ENCODE measurements around the gene OXSR1. TPM values are rescaled to one million over a fixed set of nuclear protein-coding genes. Genes with fewer than 3 reads are reported as not detected.

OXSR1 gene
- total RNA-seq, 4 donors from 2014 or later = 12.9 to 45.6 (median 39.5) TPM

DNA sequence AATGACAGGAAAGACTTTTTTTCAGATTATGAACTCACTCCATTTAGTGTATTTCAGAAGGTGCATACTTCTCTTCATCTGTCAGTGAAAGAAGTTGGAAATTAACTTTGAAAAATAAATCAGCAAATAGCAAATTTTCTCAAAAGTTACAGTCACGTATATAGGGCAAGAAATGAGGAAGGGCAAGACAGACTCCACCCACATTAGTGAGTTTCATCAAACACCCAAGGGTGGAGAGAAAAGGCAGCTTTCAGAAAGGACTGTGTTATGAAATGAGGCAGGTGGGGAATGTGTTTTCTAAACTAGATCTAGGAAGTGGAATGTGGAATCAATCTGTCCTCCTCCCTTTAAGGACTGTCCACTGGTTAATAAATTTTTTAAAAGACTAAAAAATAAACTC is 103.2 kb downstream of the OXSR1 start:
- no peak for DNase-seq
- Histone ChIP-seq H3K27me3 (no peaks in the 10 kb centered on the region), H3K4me3 (no peak overlapping the region), H3K36me3 (no peaks in the 10 kb centered on the region), H3K4me1 (no peaks in the 10 kb centered on the region), H3K27ac (no peak overlapping the region), H3K9me3 (no peaks in the 10 kb centered on the region)
- TF ChIP-seq, protein P1, sequence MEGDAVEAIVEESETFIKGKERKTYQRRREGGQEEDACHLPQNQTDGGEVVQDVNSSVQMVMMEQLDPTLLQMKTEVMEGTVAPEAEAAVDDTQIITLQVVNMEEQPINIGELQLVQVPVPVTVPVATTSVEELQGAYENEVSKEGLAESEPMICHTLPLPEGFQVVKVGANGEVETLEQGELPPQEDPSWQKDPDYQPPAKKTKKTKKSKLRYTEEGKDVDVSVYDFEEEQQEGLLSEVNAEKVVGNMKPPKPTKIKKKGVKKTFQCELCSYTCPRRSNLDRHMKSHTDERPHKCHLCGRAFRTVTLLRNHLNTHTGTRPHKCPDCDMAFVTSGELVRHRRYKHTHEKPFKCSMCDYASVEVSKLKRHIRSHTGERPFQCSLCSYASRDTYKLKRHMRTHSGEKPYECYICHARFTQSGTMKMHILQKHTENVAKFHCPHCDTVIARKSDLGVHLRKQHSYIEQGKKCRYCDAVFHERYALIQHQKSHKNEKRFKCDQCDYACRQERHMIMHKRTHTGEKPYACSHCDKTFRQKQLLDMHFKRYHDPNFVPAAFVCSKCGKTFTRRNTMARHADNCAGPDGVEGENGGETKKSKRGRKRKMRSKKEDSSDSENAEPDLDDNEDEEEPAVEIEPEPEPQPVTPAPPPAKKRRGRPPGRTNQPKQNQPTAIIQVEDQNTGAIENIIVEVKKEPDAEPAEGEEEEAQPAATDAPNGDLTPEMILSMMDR (IDR thresholded peaks at IDR 0.05) = no peak
- no peak for TF ChIP-seq POLR2A (IDR thresholded peaks at IDR 0.05)
- intact Hi-C loops (cut with DNase I; ENCODE audit: low total_unique reads) = no loop called here

DNA sequence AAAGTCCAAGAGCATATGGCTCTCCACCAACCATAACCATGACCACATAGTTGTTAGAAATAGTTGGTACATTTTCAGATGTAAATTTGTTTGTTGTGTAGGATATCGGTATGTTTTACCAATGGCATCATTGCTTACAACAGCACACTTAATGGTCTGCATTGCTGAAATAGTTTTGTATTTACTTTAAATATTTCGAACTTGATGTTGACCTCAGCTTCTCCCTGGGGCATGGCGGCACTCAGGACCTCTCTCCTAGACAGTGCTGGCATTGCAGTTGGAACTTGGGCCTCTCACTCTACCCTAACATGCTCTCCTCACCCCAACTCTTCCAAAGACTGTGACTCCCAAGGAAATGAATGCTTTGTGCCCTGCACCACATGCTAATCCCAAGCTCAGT is 105.3 kb downstream of the OXSR1 start:
- H3K36me3 ChIP-seq = no peaks in the 10 kb centered on the region
- no peak for DNase-seq
- TF ChIP-seq POLR2A (IDR thresholded peaks at IDR 0.05) = no peak
- TF ChIP-seq, protein P1 (IDR thresholded peaks at IDR 0.05) = no peak
- intact Hi-C loops (cut with DNase I; ENCODE audit: low total_unique reads) = no loop called here
- no peaks in the 10 kb centered on the region for H3K27me3 ChIP-seq
- no peak overlapping the region for H3K4me3 ChIP-seq
- no peaks in the 10 kb centered on the region for H3K4me1 ChIP-seq
- no peak overlapping the region for H3K27ac ChIP-seq
- H3K9me3 ChIP-seq = no peaks in the 10 kb centered on the region

DNA sequence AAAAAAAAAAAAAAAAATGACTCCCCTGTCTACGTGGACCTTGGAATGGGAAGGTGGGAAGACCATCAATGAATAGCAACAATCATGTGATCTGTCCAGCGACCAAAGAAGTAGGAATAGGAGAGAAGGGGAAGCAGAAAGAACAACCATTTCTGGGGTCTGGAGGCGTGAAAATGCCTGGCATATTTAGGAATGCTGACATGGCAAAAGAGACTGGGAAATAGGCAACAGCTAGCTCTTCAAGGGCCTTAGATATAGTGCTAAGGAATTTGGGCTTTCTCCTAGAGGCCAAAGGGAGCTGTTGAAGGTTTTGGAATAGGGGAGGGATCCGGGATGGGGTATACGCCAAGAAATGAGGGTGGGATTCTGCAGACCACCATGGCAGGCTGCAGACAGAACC is 106.2 kb downstream of the OXSR1 start:
- Histone ChIP-seq H3K27me3 (no peaks in the 10 kb centered on the region), H3K36me3 (no peaks in the 10 kb centered on the region), H3K9me3 (no peaks in the 10 kb centered on the region), H3K27ac (no peak overlapping the region), H3K4me1 (no peaks in the 10 kb centered on the region), H3K4me3 (no peak overlapping the region)
- TF ChIP-seq, protein P1 (IDR thresholded peaks at IDR 0.05) = no peak
- no peak for TF ChIP-seq POLR2A (IDR thresholded peaks at IDR 0.05)
- intact Hi-C loops (cut with DNase I; ENCODE audit: low total_unique reads) = no loop called here
- DNase-seq = no peak

DNA sequence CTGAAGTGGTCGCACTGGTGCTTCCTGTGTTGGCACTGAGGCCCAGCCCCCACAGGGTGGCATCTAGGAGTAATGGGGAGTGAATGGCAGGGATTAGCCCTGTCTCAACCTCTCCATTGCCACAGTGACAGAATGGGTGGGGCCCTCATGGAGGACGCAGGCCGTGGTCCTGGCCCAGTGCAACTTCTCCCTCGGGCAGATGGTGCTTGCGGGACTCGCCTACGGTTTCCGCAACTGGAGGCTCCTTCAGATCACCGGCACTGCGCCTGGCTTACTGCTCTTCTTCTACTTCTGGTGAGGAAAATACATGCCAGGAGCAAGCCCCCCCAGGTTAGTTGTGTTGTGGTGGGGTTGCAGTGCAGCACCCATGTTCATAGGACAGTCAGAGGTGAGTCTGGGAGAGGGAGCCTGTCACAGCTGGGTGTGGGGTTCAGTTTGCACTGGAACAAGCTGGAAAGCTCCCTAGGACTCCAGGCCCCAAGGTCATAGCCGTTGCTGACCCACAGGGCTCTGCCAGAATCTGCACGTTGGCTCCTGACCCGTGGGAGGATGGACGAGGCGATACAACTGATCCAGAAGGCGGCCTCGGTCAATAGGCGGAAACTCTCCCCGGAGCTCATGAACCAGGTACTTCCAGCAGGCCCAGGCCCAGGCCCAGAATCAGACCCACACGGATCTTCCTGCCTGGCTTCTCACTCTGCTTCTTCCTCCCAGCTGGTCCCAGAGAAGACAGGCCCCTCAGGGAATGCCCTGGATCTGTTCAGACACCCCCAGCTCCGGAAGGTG is 109.7 kb downstream of the OXSR1 start:
- no peak for TF ChIP-seq POLR2A (IDR thresholded peaks at IDR 0.05)
- TF ChIP-seq, protein P1 (IDR thresholded peaks at IDR 0.05) = no peak
- no peak overlapping the region for H3K4me3 ChIP-seq
- H3K27me3 ChIP-seq = no peaks in the 10 kb centered on the region
- no peaks in the 10 kb centered on the region for H3K9me3 ChIP-seq
- DNase-seq = no peak
- no peaks in the 10 kb centered on the region for H3K36me3 ChIP-seq
- H3K4me1 ChIP-seq = no peaks in the 10 kb centered on the region
- no peak overlapping the region for H3K27ac ChIP-seq
- intact Hi-C loops (cut with DNase I; ENCODE audit: low total_unique reads) = no loop called here

DNA sequence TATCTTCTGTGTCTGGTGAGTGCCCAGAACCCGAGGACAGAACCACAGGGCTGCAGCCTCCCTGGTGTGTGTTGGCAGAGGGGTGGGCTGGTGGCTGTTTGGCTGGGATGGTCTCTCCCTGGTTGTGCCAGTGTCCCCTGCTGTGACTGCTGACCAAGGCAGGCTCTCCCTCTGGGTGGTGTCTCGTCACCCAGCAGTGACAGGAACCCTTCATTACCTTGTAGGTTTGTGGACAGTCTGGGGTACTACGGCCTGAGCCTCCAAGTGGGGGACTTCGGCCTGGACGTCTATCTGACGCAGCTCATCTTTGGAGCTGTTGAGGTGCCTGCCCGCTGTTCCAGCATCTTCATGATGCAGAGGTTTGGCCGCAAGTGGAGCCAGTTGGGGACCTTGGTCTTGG is 110.3 kb downstream of the OXSR1 start:
- no peaks in the 10 kb centered on the region for H3K36me3 ChIP-seq
- H3K4me1 ChIP-seq = no peaks in the 10 kb centered on the region
- no peaks in the 10 kb centered on the region for H3K9me3 ChIP-seq
- TF ChIP-seq POLR2A (IDR thresholded peaks at IDR 0.05) = no peak
- TF ChIP-seq, protein P1 (IDR thresholded peaks at IDR 0.05) = no peak
- no peaks in the 10 kb centered on the region for H3K27me3 ChIP-seq
- DNase-seq = no peak
- no peak overlapping the region for H3K27ac ChIP-seq
- no peak overlapping the region for H3K4me3 ChIP-seq
- intact Hi-C loops (cut with DNase I; ENCODE audit: low total_unique reads) = no loop called here

Data from uterus (tissue), 4 donors.